HL-60 (cell line): ENCODE results near the gene ARRDC5.

Experiments
- GABPA ChIP-seq: IDR thresholded peaks from 2 replicates; pipeline ENCODE4 v1.6.1; 2012; ENCODE audit warnings: low read depth
- POLR2AphosphoS5 ChIP-seq: IDR thresholded peaks from 2 replicates; pipeline ENCODE4 v1.6.1; 2012; ENCODE audit warnings: low read depth
- SPI1 ChIP-seq: IDR thresholded peaks from 2 replicates; pipeline ENCODE4 v1.6.1; 2012; ENCODE audit warnings: low read depth, mild to moderate bottlenecking, borderline replicate concordance
- TF ChIP-seq, protein P1 (sequence below): IDR thresholded peaks from one replicate; pipeline ENCODE4 v1.5.1; 2011; ENCODE audit warnings: low read length, control low read depth, inconsistent platforms; ENCODE audit not compliant: insufficient read depth

DNA sequence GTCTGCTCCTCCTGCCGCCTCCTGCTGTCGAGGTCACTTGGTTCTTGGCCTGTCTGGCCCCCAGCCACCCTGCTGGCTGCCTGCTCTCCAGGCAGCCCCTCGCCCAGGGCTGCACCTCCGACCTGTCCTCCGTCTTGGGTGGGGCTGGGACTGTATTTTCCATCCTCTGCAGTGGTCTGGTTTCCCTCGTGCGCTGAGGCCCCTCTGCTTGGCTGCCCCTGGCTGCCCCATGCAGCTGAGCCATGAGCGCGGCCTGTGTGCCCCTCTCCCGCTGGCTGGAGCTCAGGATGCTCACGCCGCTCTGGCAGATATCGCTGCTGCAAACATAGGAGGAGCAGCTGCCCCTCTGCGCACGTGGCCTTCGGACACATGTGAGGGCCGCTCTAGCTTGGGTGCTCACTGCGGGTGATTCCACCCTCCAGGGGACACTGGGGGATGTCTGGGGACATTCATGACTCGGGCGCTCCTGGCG is 20.6 kb upstream of the ARRDC5 start:
- TF ChIP-seq SPI1 (no peak), POLR2AphosphoS5 (no peak), GABPA (no peak)
- TF ChIP-seq, protein P1, sequence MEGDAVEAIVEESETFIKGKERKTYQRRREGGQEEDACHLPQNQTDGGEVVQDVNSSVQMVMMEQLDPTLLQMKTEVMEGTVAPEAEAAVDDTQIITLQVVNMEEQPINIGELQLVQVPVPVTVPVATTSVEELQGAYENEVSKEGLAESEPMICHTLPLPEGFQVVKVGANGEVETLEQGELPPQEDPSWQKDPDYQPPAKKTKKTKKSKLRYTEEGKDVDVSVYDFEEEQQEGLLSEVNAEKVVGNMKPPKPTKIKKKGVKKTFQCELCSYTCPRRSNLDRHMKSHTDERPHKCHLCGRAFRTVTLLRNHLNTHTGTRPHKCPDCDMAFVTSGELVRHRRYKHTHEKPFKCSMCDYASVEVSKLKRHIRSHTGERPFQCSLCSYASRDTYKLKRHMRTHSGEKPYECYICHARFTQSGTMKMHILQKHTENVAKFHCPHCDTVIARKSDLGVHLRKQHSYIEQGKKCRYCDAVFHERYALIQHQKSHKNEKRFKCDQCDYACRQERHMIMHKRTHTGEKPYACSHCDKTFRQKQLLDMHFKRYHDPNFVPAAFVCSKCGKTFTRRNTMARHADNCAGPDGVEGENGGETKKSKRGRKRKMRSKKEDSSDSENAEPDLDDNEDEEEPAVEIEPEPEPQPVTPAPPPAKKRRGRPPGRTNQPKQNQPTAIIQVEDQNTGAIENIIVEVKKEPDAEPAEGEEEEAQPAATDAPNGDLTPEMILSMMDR, result no peak
